IPS DF 19.7 (cell line): ENCODE measurements around the gene ANO4.

Experiments
- DNase-seq: peaks from one replicate; pipeline ENCODE4 v3.0.0-alpha.2; 2013; ENCODE audit warnings: low read depth, low spot score

The ANO4 gene

GRCh38 chr12:100951756-100952155 lies 157.2 kb downstream of the ANO4 start:
- DNase-seq: no peak

- no peak for DNase-seq
Measured at GRCh38 chr12:100953217-100953616, 158.6 kb downstream of the ANO4 start.

GRCh38 chr12:100953677-100954076 lies 159.1 kb downstream of the ANO4 start:
- peak; percentile 84 for DNase-seq

GRCh38 chr12:100954118-100954517 lies 159.5 kb downstream of the ANO4 start:
- no peak for DNase-seq

GRCh38 chr12:100955139-100955538 lies 160.6 kb downstream of the ANO4 start:
- peak; percentile 61 for DNase-seq

GRCh38 chr12:100956311-100956852 lies 161.8 kb downstream of the ANO4 start:
- no peak for DNase-seq

GRCh38 chr12:100959481-100959880 lies 164.9 kb downstream of the ANO4 start:
- no peak for DNase-seq

- DNase-seq: no peak
Measured at GRCh38 chr12:100962086-100962712, 167.6 kb downstream of the ANO4 start.

GRCh38 chr12:100963381-100963780 lies 168.8 kb downstream of the ANO4 start:
- no peak for DNase-seq

GRCh38 chr12:100964028-100964427 lies 169.5 kb downstream of the ANO4 start:
- no peak for DNase-seq

GRCh38 chr12:100967189-100967588 lies 172.6 kb downstream of the ANO4 start:
- no peak for DNase-seq

GRCh38 chr12:100970894-100971293 lies 176.3 kb downstream of the ANO4 start:
- no peak for DNase-seq

GRCh38 chr12:100972121-100972520 lies 177.5 kb downstream of the ANO4 start:
- no peak for DNase-seq

- no peak for DNase-seq
Measured at GRCh38 chr12:100974341-100974740, 179.8 kb downstream of the ANO4 start.

GRCh38 chr12:100974747-100975146 lies 180.2 kb downstream of the ANO4 start:
- no peak for DNase-seq

GRCh38 chr12:100976735-100977134 lies 182.2 kb downstream of the ANO4 start:
- DNase-seq: no peak

- no peak for DNase-seq
Measured at GRCh38 chr12:100980856-100981255, 186.3 kb downstream of the ANO4 start.

- no peak for DNase-seq
Measured at GRCh38 chr12:100982511-100983183, 188.1 kb downstream of the ANO4 start.

- DNase-seq: no peak
Measured at GRCh38 chr12:100984796-100985195, 190.2 kb downstream of the ANO4 start.

GRCh38 chr12:100986595-100987547 lies 192.3 kb downstream of the ANO4 start:
- no peak for DNase-seq

GRCh38 chr12:100987552-100988521 lies 193.3 kb downstream of the ANO4 start:
- DNase-seq: no peak
